ENCODE results near the gene PGC. TPM values are rescaled to one million over a fixed set of nuclear protein-coding genes. Genes with fewer than 3 reads are reported as not detected.
"Not testable (repeated sequence)": the region's sequence is repeated elsewhere in the genome, so short reads cannot be mapped to it uniquely, and the experiment has no call there.

The PGC gene
- total RNA-seq, 2 experiments from 2014 or later = not detected

- CTCF ChIA-PET = no interaction called here
- POLR2A ChIA-PET = no interaction called here
- Mint-ChIP-seq H3K27ac (no peak overlapping the region), H3K36me3 (ENCODE audit: low read depth) (peaks cover 16% of the 10 kb centered on the region), H3K4me3 (no peak overlapping the region), H3K9me3 (no peaks in the 10 kb centered on the region), H3K4me1 (peaks cover 12% of the 10 kb centered on the region), H3K27me3 (no peaks in the 10 kb centered on the region)
- no peak for DNase-seq
Measured at GRCh38 chr6:41770381-41771057, 23.3 kb upstream of the PGC start.

GRCh38 chr6:41769376-41769775 lies 22.2 kb upstream of the PGC start:
- POLR2A ChIA-PET = no interaction called here
- no peaks in the 10 kb centered on the region for H3K9me3 Mint-ChIP-seq
- peaks cover 9% of the 10 kb centered on the region for H3K36me3 Mint-ChIP-seq (ENCODE audit: low read depth)
- DNase-seq = no peak
- no peak overlapping the region for H3K27ac Mint-ChIP-seq
- H3K4me3 Mint-ChIP-seq = no peak overlapping the region
- H3K4me1 Mint-ChIP-seq = peaks cover 12% of the 10 kb centered on the region
- CTCF ChIA-PET = no interaction called here
- no peaks in the 10 kb centered on the region for H3K27me3 Mint-ChIP-seq

- no peak overlapping the region for H3K27ac Mint-ChIP-seq
- no peak for DNase-seq
- H3K27me3 Mint-ChIP-seq = no peaks in the 10 kb centered on the region
- no peak overlapping the region for H3K4me3 Mint-ChIP-seq
- ChIA-PET POLR2A (no interaction called here), CTCF (interaction anchor here (1.0 kb wide), 1 partner anchor 85 kb away, joined by 3 read pairs; no protein-coding TSS in a partner anchor)
- peaks cover 9% of the 10 kb centered on the region for H3K36me3 Mint-ChIP-seq (ENCODE audit: low read depth)
- H3K4me1 Mint-ChIP-seq = peaks cover 12% of the 10 kb centered on the region
- no peaks in the 10 kb centered on the region for H3K9me3 Mint-ChIP-seq
Measured at GRCh38 chr6:41768545-41769308, 21.5 kb upstream of the PGC start.

GRCh38 chr6:41767112-41767833 lies 20.1 kb upstream of the PGC start:
- CTCF ChIA-PET = interaction anchor here (1.9 kb wide), 1 partner anchor 9 kb away, joined by 4 read pairs; no protein-coding TSS in a partner anchor
- H3K36me3 Mint-ChIP-seq (ENCODE audit: low read depth) = peaks cover 4% of the 10 kb centered on the region
- no peak for DNase-seq
- POLR2A ChIA-PET = no interaction called here
- no peak overlapping the region for H3K4me3 Mint-ChIP-seq
- H3K9me3 Mint-ChIP-seq = no peaks in the 10 kb centered on the region
- H3K4me1 Mint-ChIP-seq = peaks cover 12% of the 10 kb centered on the region
- H3K27ac Mint-ChIP-seq = no peak overlapping the region
- H3K27me3 Mint-ChIP-seq = peaks cover 1% of the 10 kb centered on the region

- DNase-seq; POLR2A ChIA-PET; H3K4me3 Mint-ChIP-seq; H3K36me3 Mint-ChIP-seq (ENCODE audit: low read depth); H3K27me3 Mint-ChIP-seq; H3K9me3 Mint-ChIP-seq; H3K27ac Mint-ChIP-seq: not testable (repeated sequence)
- CTCF ChIA-PET = interaction anchor here (0.6 to 1.9 kb wide), 2 partner anchors 10 to 158 kb away, joined by 3 to 4 read pairs; no protein-coding TSS in a partner anchor
- H3K4me1 Mint-ChIP-seq = peaks cover 12% of the 10 kb centered on the region
Measured at GRCh38 chr6:41766043-41766664, 19.0 kb upstream of the PGC start.

GRCh38 chr6:41763470-41763869 lies 16.3 kb upstream of the PGC start:
- Mint-ChIP-seq H3K36me3 (ENCODE audit: low read depth) (no peaks in the 10 kb centered on the region), H3K4me3 (no peak overlapping the region), H3K27me3 (peaks cover 5% of the 10 kb centered on the region), H3K9me3 (no peaks in the 10 kb centered on the region), H3K27ac (no peak overlapping the region), H3K4me1 (peaks cover 4% of the 10 kb centered on the region)
- ChIA-PET CTCF (no interaction called here), POLR2A (no interaction called here)
- DNase-seq = no peak

- no peak for DNase-seq
- POLR2A ChIA-PET = no interaction called here
- Mint-ChIP-seq H3K27ac (no peak overlapping the region), H3K27me3 (peaks cover 5% of the 10 kb centered on the region), H3K9me3 (no peaks in the 10 kb centered on the region), H3K36me3 (ENCODE audit: low read depth) (no peaks in the 10 kb centered on the region), H3K4me1 (no peaks in the 10 kb centered on the region), H3K4me3 (no peak overlapping the region)
- CTCF ChIA-PET = no interaction called here
Measured at GRCh38 chr6:41759905-41760579, 12.8 kb upstream of the PGC start.

- no peaks in the 10 kb centered on the region for H3K9me3 Mint-ChIP-seq
- no peaks in the 10 kb centered on the region for H3K36me3 Mint-ChIP-seq (ENCODE audit: low read depth)
- H3K4me3 Mint-ChIP-seq = no peak overlapping the region
- no peaks in the 10 kb centered on the region for H3K4me1 Mint-ChIP-seq
- peaks cover 8% of the 10 kb centered on the region for H3K27me3 Mint-ChIP-seq
- H3K27ac Mint-ChIP-seq = no peak overlapping the region
- ChIA-PET CTCF (no interaction called here), POLR2A (interaction anchor here (1.1 kb wide), 1 partner anchor 10 kb away, joined by 3 read pairs; no protein-coding TSS in a partner anchor)
- DNase-seq = no peak
Measured at GRCh38 chr6:41759106-41759904, 12.1 kb upstream of the PGC start.

GRCh38 chr6:41758641-41759035 lies 11.4 kb upstream of the PGC start:
- CTCF ChIA-PET = no interaction called here
- Mint-ChIP-seq H3K4me3 (no peak overlapping the region), H3K27ac (no peak overlapping the region), H3K9me3 (no peaks in the 10 kb centered on the region), H3K4me1 (no peaks in the 10 kb centered on the region), H3K27me3 (peaks cover 13% of the 10 kb centered on the region), H3K36me3 (ENCODE audit: low read depth) (no peaks in the 10 kb centered on the region)
- no peak for DNase-seq
- POLR2A ChIA-PET = interaction anchor here (1.1 kb wide), 1 partner anchor 9 kb away, joined by 3 read pairs; no protein-coding TSS in a partner anchor

GRCh38 chr6:41757931-41758640 lies 10.9 kb upstream of the PGC start:
- H3K36me3 Mint-ChIP-seq (ENCODE audit: low read depth) = no peaks in the 10 kb centered on the region
- DNase-seq = no peak
- no peaks in the 10 kb centered on the region for H3K9me3 Mint-ChIP-seq
- ChIA-PET CTCF (interaction anchor here (1.1 to 1.4 kb wide), 2 partner anchors 10 to 346 kb away, joined by 3 read pairs; no protein-coding TSS in a partner anchor), POLR2A (interaction anchor here (1.1 kb wide), 1 partner anchor 9 kb away, joined by 3 read pairs; no protein-coding TSS in a partner anchor)
- H3K27ac Mint-ChIP-seq = no peak overlapping the region
- no peaks in the 10 kb centered on the region for H3K4me1 Mint-ChIP-seq
- H3K27me3 Mint-ChIP-seq = peaks cover 14% of the 10 kb centered on the region
- H3K4me3 Mint-ChIP-seq = no peak overlapping the region

GRCh38 chr6:41757271-41757670 lies 10.1 kb upstream of the PGC start:
- POLR2A ChIA-PET = interaction anchor here (1.2 kb wide), 1 partner anchor 24 kb away, joined by 4 read pairs; no protein-coding TSS in a partner anchor
- no peak overlapping the region for H3K27ac Mint-ChIP-seq
- H3K36me3 Mint-ChIP-seq (ENCODE audit: low read depth) = no peaks in the 10 kb centered on the region
- no peak overlapping the region for H3K4me3 Mint-ChIP-seq
- CTCF ChIA-PET = interaction anchor here (1.1 to 1.4 kb wide), 2 partner anchors 9 to 347 kb away, joined by 3 read pairs; no protein-coding TSS in a partner anchor
- H3K4me1 Mint-ChIP-seq = no peaks in the 10 kb centered on the region
- peaks cover 12% of the 10 kb centered on the region for H3K27me3 Mint-ChIP-seq
- H3K9me3 Mint-ChIP-seq = no peaks in the 10 kb centered on the region
- DNase-seq = no peak
